HepG2 (cell line): Measurements from ENCODE around the gene LENEP. TPM values are rescaled to one million over a fixed set of nuclear protein-coding genes. Genes with fewer than 3 reads are reported as not detected.

Experiments used
- ATAC-seq: fragments of 200-7000 bp; cut with Tn5 transposase; 3 replicates; pipeline ENCODE4 v1.9.1; 2020; ENCODE audit warnings: mild to moderate bottlenecking, moderate library complexity
- BruUV-seq: library from RNA; stranded (reverse); fragments of 400-500 nt; replicated peaks from 2 replicates; lab custom pipeline; 2021; lab: Mats Ljungman, UMichigan
- CTCF ChIA-PET: fragments of 300-600 bp; formaldehyde crosslinking; extraction: SDS; loops from one replicate; lab custom pipeline; 2021; ENCODE audit warnings: low total read pairs, inconsistent platforms, low intra/inter-chr PET ratio; lab: Yijun Ruan, JAX
- POLR2A ChIA-PET: fragments of 350-600 bp; sonication (Branson Sonifier 250); formaldehyde crosslinking; loops from one replicate; lab custom pipeline; 2020; ENCODE audit warnings: antibody characterized with exemption, inconsistent platforms; lab: Yijun Ruan, JAX
- DNase-seq: peaks from one replicate; pipeline ENCODE4 v3.0.0-alpha.2; 2015; ENCODE audit warnings: low spot score
- FAIRE-seq: peaks from 3 replicates; lab custom pipeline; 2011; peaks lifted over from hg19 to GRCh38; lab: Jason Lieb, UNC
- H2AFZ ChIP-seq: one replicate; pipeline ENCODE4 v1.6.1; 2011; ENCODE audit warnings: low read length, inconsistent platforms
- H3K27ac ChIP-seq: fragments of 300-600 bp; 3 replicates; pipeline ENCODE4 v1.8.0; 2011; ENCODE audit warnings: mixed run types, mild to moderate bottlenecking, mixed read lengths, low read length, inconsistent platforms; ENCODE audit not compliant: insufficient read depth; ENCODE audit errors: extremely low read length
- H3K27me3 ChIP-seq, 2 experiments: fragments of 200-600 bp in 1 of 2; 2 replicates in 1 of 2; 3 replicates in 1 of 2; pipeline versions ENCODE4 v1.6.0 to v1.8.0; 2011; ENCODE audit warnings: low read length in 2 of 2, mild to moderate bottlenecking in 2 of 2, moderate library complexity in 2 of 2, inconsistent platforms in 1 of 2; ENCODE audit not compliant: insufficient read depth in 2 of 2, control insufficient read depth in 1 of 2
- H3K36me3 ChIP-seq, 2 experiments: fragments of 200-600 bp in 1 of 2; replicated peaks in 1 of 2; 2 replicates in 1 of 2; 3 replicates in 1 of 2; pipeline versions ENCODE4 v1.5.1 to v1.8.0; 2011; ENCODE audit warnings: low read length in 2 of 2, inconsistent platforms in 1 of 2; ENCODE audit not compliant: insufficient read depth in 2 of 2, control insufficient read depth in 1 of 2
- H3K4me1 ChIP-seq: 2 replicates; pipeline ENCODE4 v1.5.1; 2012; ENCODE audit warnings: low read length, inconsistent platforms; ENCODE audit not compliant: insufficient read depth
- H3K4me2 ChIP-seq: 2 replicates; pipeline ENCODE4 v1.6.0; 2011; ENCODE audit warnings: low read depth, low read length, inconsistent platforms
- H3K4me3 ChIP-seq, 3 experiments: fragments of 200-600 bp in 1 of 3; sonication (generic), shearing (Covaris generic) in 1 of 3; replicated peaks in 1 of 3; 2 replicates each; pipeline ENCODE4 v1.5.1; 2011 to 2016; ENCODE audit warnings: low read length in 3 of 3, inconsistent platforms in 2 of 3, low read depth in 2 of 3, mild to moderate bottlenecking in 2 of 3, control low read depth in 1 of 3, mixed read lengths in 1 of 3; ENCODE audit not compliant: insufficient read depth in 1 of 3
- H3K79me2 ChIP-seq: one replicate; pipeline ENCODE4 v1.6.1; 2011; ENCODE audit warnings: low read length, inconsistent platforms; ENCODE audit not compliant: insufficient read depth
- H3K9ac ChIP-seq: 2 replicates; pipeline ENCODE4 v1.6.0; 2011; ENCODE audit warnings: mild to moderate bottlenecking, low read depth, low read length, inconsistent platforms; ENCODE audit not compliant: insufficient read depth
- H3K9me3 ChIP-seq: 2 replicates; pipeline ENCODE4 v1.5.1; 2012; ENCODE audit warnings: mild to moderate bottlenecking, low read length
- H4K20me1 ChIP-seq: 2 replicates; pipeline ENCODE4 v1.6.0; 2011; ENCODE audit warnings: inconsistent platforms, mild to moderate bottlenecking, low read length, moderate library complexity; ENCODE audit not compliant: insufficient read depth
- ATF4 ChIP-seq, 2 experiments: fragments of 450-650 bp in 1 of 2; sonication (generic) in 1 of 2; formaldehyde crosslinking; IDR thresholded peaks; 2 replicates each; pipeline versions ENCODE4 v1.5.0 to v1.8.0; 2020 to 2022; ENCODE audit warnings: mild to moderate bottlenecking in 1 of 2, missing genetic modification reagents in 1 of 2
- HHEX ChIP-seq: IDR thresholded peaks from 2 replicates; pipeline ENCODE4 v1.6.1; 2016; ENCODE audit warnings: control low read depth
- HOXD1 ChIP-seq: sonication (generic); formaldehyde crosslinking; IDR thresholded peaks from 2 replicates; pipeline ENCODE4 v1.5.0; 2020; ENCODE audit warnings: missing genetic modification reagents
- PBX2 ChIP-seq: IDR thresholded peaks from 2 replicates; pipeline ENCODE4 v1.6.1; 2016; ENCODE audit warnings: control low read depth
- RARG ChIP-seq: sonication (generic); formaldehyde crosslinking; IDR thresholded peaks from 2 replicates; pipeline ENCODE4 v1.4.0; 2020; ENCODE audit warnings: low read depth, mild to moderate bottlenecking, missing genetic modification reagents
- SMAD9 ChIP-seq: sonication (generic); formaldehyde crosslinking; IDR thresholded peaks from 2 replicates; pipeline ENCODE4 v1.5.1; 2020; ENCODE audit warnings: mild to moderate bottlenecking, missing genetic modification reagents
- TAF1 ChIP-seq: sonication (generic); formaldehyde crosslinking; IDR thresholded peaks from 2 replicates; pipeline ENCODE4 v1.4.0; 2020; ENCODE audit warnings: missing genetic modification reagents
- ZNF121 ChIP-seq: sonication (generic); formaldehyde crosslinking; IDR thresholded peaks from 2 replicates; pipeline ENCODE4 v1.5.0; 2020; ENCODE audit warnings: mild to moderate bottlenecking, missing genetic modification reagents
- ZNF143 ChIP-seq: sonication (generic); formaldehyde crosslinking; IDR thresholded peaks from 2 replicates; pipeline ENCODE4 v1.4.0; 2020; ENCODE audit warnings: missing genetic modification reagents
- ZNF484 ChIP-seq: sonication (generic); formaldehyde crosslinking; IDR thresholded peaks from 2 replicates; pipeline ENCODE4 v1.5.1; 2020; ENCODE audit warnings: mild to moderate bottlenecking, low read depth, missing genetic modification reagents, borderline replicate concordance
- ZNF672 ChIP-seq: sonication (generic); formaldehyde crosslinking; IDR thresholded peaks from 2 replicates; pipeline ENCODE4 v1.8.1; 2022; ENCODE audit warnings: missing genetic modification reagents
- ZNF678 ChIP-seq: sonication (generic); formaldehyde crosslinking; IDR thresholded peaks from 2 replicates; pipeline ENCODE4 v1.4.0; 2020; ENCODE audit warnings: mild to moderate bottlenecking, missing genetic modification reagents
- ZNF75D ChIP-seq: sonication (generic); formaldehyde crosslinking; IDR thresholded peaks from 2 replicates; pipeline ENCODE4 v1.8.1; 2023; ENCODE audit warnings: missing genetic modification reagents, mild to moderate bottlenecking, borderline replicate concordance
- ZNF792 ChIP-seq: IDR thresholded peaks from 2 replicates; pipeline ENCODE4 v1.6.1; 2016
- WGBS: methylation state at CpG from one replicate; pipeline ENCODE4 v1.1.6; 2017; ENCODE audit warnings: low lambda C conversion rate; 5-methylcytosine and 5-hydroxymethylcytosine counted together
- in situ Hi-C: cut with HindIII; loops from 2 replicates; pipeline ENCODE4 v1.10.0; 2017; ENCODE audit warnings: low pct_unique_long_range_greater_than_20kb; ENCODE audit not compliant: extremely low pct_ligation_motif_present
- intact Hi-C: fragments of 100-400 bp; cut with micrococcal nuclease; formaldehyde crosslinking; loops from one replicate; pipeline ENCODE4 v1.10.0; 2022; ENCODE audit not compliant: unreplicated experiment
- polyA plus RNA-seq, 8 experiments: library from polyadenylated mRNA; depleted of rRNA in 3 of 8; stranded (reverse) in 7 of 8; unstranded in 1 of 8; fragments of >200 nt; fragmentation: Illumina TruSeq in 4 of 8; extraction: Trizol in 4 of 8; gene quantifications; 2 replicates each; pipeline versions ENCODE4 v1.2.1 to v1.2.3, GENCODE V29; 2011 to 2016; ENCODE audit warnings: low read depth in 4 of 8, missing spikeins in 1 of 8, mixed read lengths in 1 of 8; ENCODE audit not compliant: insufficient read depth in 1 of 8
- total RNA-seq, 5 experiments: library from RNA; depleted of rRNA; stranded (reverse); fragments of >200 nt; fragmentation: Illumina TruSeq; extraction: Trizol; gene quantifications; 2 replicates each; pipeline ENCODE4 v1.2.3, GENCODE V29; 2016; ENCODE audit warnings: low read depth in 1 of 5
- TF ChIP-seq, protein P1 (sequence below): sonication (generic); formaldehyde crosslinking; IDR thresholded peaks from 2 replicates; pipeline ENCODE4 v1.4.0; 2020; ENCODE audit warnings: missing genetic modification reagents
- TF ChIP-seq, protein P2 (sequence below): sonication (generic); formaldehyde crosslinking; IDR thresholded peaks from 2 replicates; pipeline ENCODE4 v1.4.0; 2020; ENCODE audit warnings: missing genetic modification reagents

The LENEP gene
- total and polyA plus RNA-seq, 2 of the 13 experiments (the other 11 are each of a cell fraction or from before 2014, with no cell fraction given), result 0.29 TPM; not detected in 1

- no peak for ATAC-seq
- TF ChIP-seq, protein P1, sequence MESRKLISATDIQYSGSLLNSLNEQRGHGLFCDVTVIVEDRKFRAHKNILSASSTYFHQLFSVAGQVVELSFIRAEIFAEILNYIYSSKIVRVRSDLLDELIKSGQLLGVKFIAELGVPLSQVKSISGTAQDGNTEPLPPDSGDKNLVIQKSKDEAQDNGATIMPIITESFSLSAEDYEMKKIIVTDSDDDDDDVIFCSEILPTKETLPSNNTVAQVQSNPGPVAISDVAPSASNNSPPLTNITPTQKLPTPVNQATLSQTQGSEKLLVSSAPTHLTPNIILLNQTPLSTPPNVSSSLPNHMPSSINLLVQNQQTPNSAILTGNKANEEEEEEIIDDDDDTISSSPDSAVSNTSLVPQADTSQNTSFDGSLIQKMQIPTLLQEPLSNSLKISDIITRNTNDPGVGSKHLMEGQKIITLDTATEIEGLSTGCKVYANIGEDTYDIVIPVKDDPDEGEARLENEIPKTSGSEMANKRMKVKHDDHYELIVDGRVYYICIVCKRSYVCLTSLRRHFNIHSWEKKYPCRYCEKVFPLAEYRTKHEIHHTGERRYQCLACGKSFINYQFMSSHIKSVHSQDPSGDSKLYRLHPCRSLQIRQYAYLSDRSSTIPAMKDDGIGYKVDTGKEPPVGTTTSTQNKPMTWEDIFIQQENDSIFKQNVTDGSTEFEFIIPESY (CRISPR knock-in tag), result no peak
- TF ChIP-seq, protein P2, sequence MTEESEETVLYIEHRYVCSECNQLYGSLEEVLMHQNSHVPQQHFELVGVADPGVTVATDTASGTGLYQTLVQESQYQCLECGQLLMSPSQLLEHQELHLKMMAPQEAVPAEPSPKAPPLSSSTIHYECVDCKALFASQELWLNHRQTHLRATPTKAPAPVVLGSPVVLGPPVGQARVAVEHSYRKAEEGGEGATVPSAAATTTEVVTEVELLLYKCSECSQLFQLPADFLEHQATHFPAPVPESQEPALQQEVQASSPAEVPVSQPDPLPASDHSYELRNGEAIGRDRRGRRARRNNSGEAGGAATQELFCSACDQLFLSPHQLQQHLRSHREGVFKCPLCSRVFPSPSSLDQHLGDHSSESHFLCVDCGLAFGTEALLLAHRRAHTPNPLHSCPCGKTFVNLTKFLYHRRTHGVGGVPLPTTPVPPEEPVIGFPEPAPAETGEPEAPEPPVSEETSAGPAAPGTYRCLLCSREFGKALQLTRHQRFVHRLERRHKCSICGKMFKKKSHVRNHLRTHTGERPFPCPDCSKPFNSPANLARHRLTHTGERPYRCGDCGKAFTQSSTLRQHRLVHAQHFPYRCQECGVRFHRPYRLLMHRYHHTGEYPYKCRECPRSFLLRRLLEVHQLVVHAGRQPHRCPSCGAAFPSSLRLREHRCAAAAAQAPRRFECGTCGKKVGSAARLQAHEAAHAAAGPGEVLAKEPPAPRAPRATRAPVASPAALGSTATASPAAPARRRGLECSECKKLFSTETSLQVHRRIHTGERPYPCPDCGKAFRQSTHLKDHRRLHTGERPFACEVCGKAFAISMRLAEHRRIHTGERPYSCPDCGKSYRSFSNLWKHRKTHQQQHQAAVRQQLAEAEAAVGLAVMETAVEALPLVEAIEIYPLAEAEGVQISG, result no peak
- TF ChIP-seq ZNF121 (CRISPR knock-in tag) (no peak), ZNF484 (CRISPR knock-in tag) (no peak), ZNF672 (CRISPR knock-in tag) (no peak), PBX2 (CRISPR knock-in tag) (no peak), SMAD9 (no peak), HHEX (CRISPR knock-in tag) (no peak), ZNF678 (no peak), TAF1 (CRISPR knock-in tag) (no peak), ZNF792 (CRISPR knock-in tag) (no peak), HOXD1 (CRISPR knock-in tag) (no peak), ZNF143 (CRISPR knock-in tag) (no peak), RARG (CRISPR knock-in tag) (no peak), ATF4 (CRISPR knock-in tag; IDR thresholded peaks at IDR 0.05) (no peak), ZNF75D (no peak)
Measured at GRCh38 chr1:154966111-154966510, 27.3 kb upstream of the LENEP start.

More at GRCh38 chr1:154966111-154966510, 27.3 kb upstream of the LENEP start:
- ChIA-PET POLR2A (interaction anchor here (1.8 to 8.3 kb wide), 2 partner anchors 7 to 30 kb away, joined by 5 to 148 read pairs; partner anchors contain the start of genes CKS1B, PMVK and SHC1), CTCF (no interaction called here)
- Histone ChIP-seq H3K79me2 (peaks cover 44% of the 10 kb centered on the region), H3K27ac (no peak overlapping the region), H3K4me1 (peaks cover 69% of the 10 kb centered on the region), H3K4me3 (no peak overlapping the region), H3K27me3 (no peaks in the 10 kb centered on the region; a peak in 1 of 5 replicates), H4K20me1 (no peaks in the 10 kb centered on the region), H2AFZ (no peak overlapping the region), H3K4me2 (no peak overlapping the region), H3K9me3 (no peaks in the 10 kb centered on the region), H3K9ac (no peak overlapping the region), H3K36me3 (peaks cover 23 to 59% of the 10 kb centered on the region in 2 experiments)
- WGBS, result 91% methylated on average over 4 of the region's 7 CpGs
- BruUV-seq, result no TSS peak
- in situ Hi-C loops, result no loop called here
- intact Hi-C loops, result no loop called here
- DNase-seq (no peak), FAIRE-seq (no peak)
